Fibroblast of lung (primary cell): Measurements from ENCODE around the gene NTNG1. TPM values are rescaled to one million over a fixed set of nuclear protein-coding genes. Genes with fewer than 3 reads are reported as not detected.

Experiments
- DNase-seq, 2 donors: peaks; one replicate each; pipeline versions ENCODE4 v3.0.0 to v3.0.0-alpha.2; 2010; ENCODE audit warnings: low read depth in 2 of 2
- H2AFZ ChIP-seq: 2 replicates; pipeline ENCODE4 v1.5.1; 2012; ENCODE audit warnings: low read length, control low read depth, inconsistent platforms
- H3K27ac ChIP-seq: 2 replicates; pipeline ENCODE4 v1.5.1; 2011; ENCODE audit warnings: low read length, control low read depth; ENCODE audit not compliant: insufficient read depth
- H3K27me3 ChIP-seq: 2 replicates; pipeline ENCODE4 v1.5.1; 2011; ENCODE audit warnings: mild to moderate bottlenecking, low read length; ENCODE audit not compliant: control insufficient read depth, insufficient read depth
- H3K36me3 ChIP-seq: 2 replicates; pipeline ENCODE4 v1.5.1; 2011; ENCODE audit warnings: low read length; ENCODE audit not compliant: control insufficient read depth, insufficient read depth
- H3K4me1 ChIP-seq: 2 replicates; pipeline ENCODE4 v1.5.1; 2011; ENCODE audit warnings: low read length; ENCODE audit not compliant: control insufficient read depth, insufficient read depth; ENCODE audit errors: extremely low read depth
- H3K4me2 ChIP-seq: 2 replicates; pipeline ENCODE4 v1.5.1; 2011; ENCODE audit warnings: low read length, control low read depth; ENCODE audit not compliant: insufficient read depth; ENCODE audit errors: extremely low read depth
- H3K4me3 ChIP-seq, 4 experiments: fragments of 200-600 bp in 1 of 4; sonication (generic) in 1 of 4; replicated peaks in 1 of 4; 2 replicates each; pipeline ENCODE4 v1.5.1; 2011 to 2016; ENCODE audit warnings: low read length in 4 of 4, low read depth in 3 of 4, mild to moderate bottlenecking in 3 of 4, control low read depth in 2 of 4, inconsistent platforms in 1 of 4, mixed read lengths in 1 of 4; ENCODE audit not compliant: insufficient read depth in 1 of 4; ENCODE audit errors: control extremely low read depth in 1 of 4
- H3K79me2 ChIP-seq: 2 replicates; pipeline ENCODE4 v1.5.1; 2012; ENCODE audit warnings: mild to moderate bottlenecking, low read length, inconsistent platforms; ENCODE audit not compliant: control insufficient read depth, insufficient read depth
- H3K9ac ChIP-seq: 2 replicates; pipeline ENCODE4 v1.5.1; 2011; ENCODE audit warnings: mild to moderate bottlenecking, low read length, control low read depth; ENCODE audit not compliant: insufficient read depth
- H3K9me3 ChIP-seq: 2 replicates; pipeline ENCODE4 v1.5.1; 2012; ENCODE audit warnings: low read depth, low read length; ENCODE audit not compliant: control insufficient read depth, insufficient read depth
- H4K20me1 ChIP-seq: 2 replicates; pipeline ENCODE4 v1.5.1; 2011; ENCODE audit warnings: low read length; ENCODE audit not compliant: control insufficient read depth, insufficient read depth; ENCODE audit errors: extremely low read depth
- EZH2 ChIP-seq: IDR thresholded peaks from 2 replicates; pipeline ENCODE4 v1.5.1; 2012; ENCODE audit warnings: low read length, control low read depth, mild to moderate bottlenecking; ENCODE audit errors: missing control alignments
- polyA plus RNA-seq, 2 donors: library from polyadenylated mRNA; depleted of rRNA in 1 of 2; stranded (reverse) in 1 of 2; unstranded in 1 of 2; fragments of >200 nt; gene quantifications; 2 replicates each; pipeline ENCODE4 v1.2.1, GENCODE V29; 2011 to 2012; ENCODE audit warnings: missing spikeins in 1 of 2
- total RNA-seq: library from RNA; depleted of rRNA; stranded (reverse); fragments of >200 nt; gene quantifications from 2 replicates; pipeline ENCODE4 v1.2.1, GENCODE V29; 2014
- TF ChIP-seq, protein P1 (sequence below), 2 donors: IDR thresholded peaks in 1 of 2; conservative IDR thresholded peaks in 1 of 2; 1 replicate in 1 of 2; 2 replicates in 1 of 2; pipeline ENCODE4 v1.5.1; 2011 to 2012; ENCODE audit warnings: low read length in 2 of 2, control low read depth in 1 of 2, inconsistent platforms in 1 of 2, low read depth in 1 of 2, mild to moderate bottlenecking in 1 of 2

The NTNG1 gene
- total and polyA plus RNA-seq, 2 donors (not counting 1 experiment from before 2014, with no cell fraction given), result 0.82 to 8.6 TPM

DNA sequence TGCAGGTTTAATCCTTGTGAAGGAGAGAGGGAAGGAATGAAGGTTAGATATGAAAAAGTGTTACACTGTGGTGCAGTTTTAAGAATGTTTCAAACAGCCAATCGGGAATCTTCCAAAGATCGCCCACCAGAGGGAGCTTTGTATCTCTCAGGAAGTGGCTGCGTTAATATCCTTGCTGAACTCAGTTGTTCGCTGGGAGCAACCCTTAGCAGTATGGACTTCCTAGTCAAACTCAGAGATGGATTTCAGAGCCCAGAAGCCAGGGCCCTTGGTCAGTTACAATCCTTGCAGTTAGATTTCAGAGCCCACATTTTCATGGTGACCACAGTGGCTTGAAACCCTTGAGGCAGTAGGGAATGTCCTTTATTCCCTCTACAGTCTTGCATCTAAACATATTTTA lies 136.2 kb downstream of the NTNG1 start:
- Histone ChIP-seq H3K36me3 (no peaks in the 10 kb centered on the region), H3K27ac (no peak overlapping the region), H3K27me3 (no peaks in the 10 kb centered on the region), H3K4me3 (no peak overlapping the region), H3K4me2 (no peak overlapping the region), H3K9me3 (no peaks in the 10 kb centered on the region), H3K9ac (no peak overlapping the region), H3K4me1 (no peaks in the 10 kb centered on the region), H2AFZ (no peak overlapping the region), H4K20me1 (no peaks in the 10 kb centered on the region), H3K79me2 (no peaks in the 10 kb centered on the region)
- peak; percentile 68 to 69 for DNase-seq
- no peak for TF ChIP-seq EZH2
- TF ChIP-seq, protein P1, sequence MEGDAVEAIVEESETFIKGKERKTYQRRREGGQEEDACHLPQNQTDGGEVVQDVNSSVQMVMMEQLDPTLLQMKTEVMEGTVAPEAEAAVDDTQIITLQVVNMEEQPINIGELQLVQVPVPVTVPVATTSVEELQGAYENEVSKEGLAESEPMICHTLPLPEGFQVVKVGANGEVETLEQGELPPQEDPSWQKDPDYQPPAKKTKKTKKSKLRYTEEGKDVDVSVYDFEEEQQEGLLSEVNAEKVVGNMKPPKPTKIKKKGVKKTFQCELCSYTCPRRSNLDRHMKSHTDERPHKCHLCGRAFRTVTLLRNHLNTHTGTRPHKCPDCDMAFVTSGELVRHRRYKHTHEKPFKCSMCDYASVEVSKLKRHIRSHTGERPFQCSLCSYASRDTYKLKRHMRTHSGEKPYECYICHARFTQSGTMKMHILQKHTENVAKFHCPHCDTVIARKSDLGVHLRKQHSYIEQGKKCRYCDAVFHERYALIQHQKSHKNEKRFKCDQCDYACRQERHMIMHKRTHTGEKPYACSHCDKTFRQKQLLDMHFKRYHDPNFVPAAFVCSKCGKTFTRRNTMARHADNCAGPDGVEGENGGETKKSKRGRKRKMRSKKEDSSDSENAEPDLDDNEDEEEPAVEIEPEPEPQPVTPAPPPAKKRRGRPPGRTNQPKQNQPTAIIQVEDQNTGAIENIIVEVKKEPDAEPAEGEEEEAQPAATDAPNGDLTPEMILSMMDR (conservative IDR thresholded peaks at IDR 0.05 in 1 of 2, IDR thresholded peaks at IDR 0.05 in 1 of 2; ENCODE audit: low read depth in 1 of 2, low read length in 2 of 2), result peak; percentile 56 to 65

DNA sequence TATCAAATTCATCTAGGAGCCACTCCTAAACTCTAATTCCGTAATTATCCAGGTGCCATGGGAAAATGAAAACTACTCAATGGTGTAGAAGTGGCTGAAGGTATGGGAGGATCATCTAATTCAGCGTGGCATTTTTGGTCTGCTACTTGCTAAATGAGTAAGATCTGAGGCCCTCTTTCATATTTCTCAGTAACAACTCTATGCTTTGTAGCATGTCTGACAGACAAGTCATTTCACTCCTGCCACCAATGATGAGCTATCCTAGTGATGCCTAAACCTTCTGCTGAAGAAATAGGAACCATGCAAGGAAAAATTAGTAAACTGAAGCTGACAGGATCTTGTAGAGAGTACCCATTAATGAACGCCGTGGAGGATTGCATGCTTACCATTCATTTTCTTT lies 145.3 kb downstream of the NTNG1 start:
- Histone ChIP-seq H2AFZ (no peak overlapping the region), H3K27me3 (no peaks in the 10 kb centered on the region), H3K9me3 (no peaks in the 10 kb centered on the region), H3K4me2 (no peak overlapping the region), H3K4me1 (no peaks in the 10 kb centered on the region), H3K4me3 (no peak overlapping the region), H3K36me3 (no peaks in the 10 kb centered on the region), H3K27ac (no peak overlapping the region), H4K20me1 (no peaks in the 10 kb centered on the region), H3K9ac (no peak overlapping the region), H3K79me2 (no peaks in the 10 kb centered on the region)
- TF ChIP-seq, protein P1 (conservative IDR thresholded peaks at IDR 0.05 in 1 of 2, IDR thresholded peaks at IDR 0.05 in 1 of 2; ENCODE audit: low read depth in 1 of 2, low read length in 2 of 2), result no peak
- no peak for TF ChIP-seq EZH2
- no peak for DNase-seq

DNA sequence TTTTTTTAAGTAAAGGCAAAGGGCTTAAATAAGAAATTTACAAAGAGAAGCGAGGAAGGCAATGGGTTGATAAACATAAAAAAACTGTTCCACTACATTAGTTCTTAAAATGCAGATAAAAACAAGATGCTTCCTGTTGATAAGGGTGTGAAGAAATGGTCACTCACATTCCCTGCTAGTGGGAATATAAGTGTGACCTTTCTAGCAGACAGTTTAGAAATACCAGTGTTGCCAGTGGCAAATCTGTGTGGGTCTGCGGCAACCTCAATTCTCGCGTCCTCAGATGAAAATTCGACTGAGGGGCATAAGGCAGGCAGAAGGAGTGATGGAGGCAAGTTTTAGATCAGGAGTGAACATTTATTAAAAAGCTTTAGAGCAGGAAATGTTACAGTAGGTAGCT lies 151.1 kb downstream of the NTNG1 start:
- H3K36me3 ChIP-seq, result no peaks in the 10 kb centered on the region
- H3K27ac ChIP-seq, result no peak overlapping the region
- no peaks in the 10 kb centered on the region for H3K79me2 ChIP-seq
- H3K9me3 ChIP-seq, result no peaks in the 10 kb centered on the region
- H3K4me2 ChIP-seq, result no peak overlapping the region
- no peak overlapping the region for H3K9ac ChIP-seq
- no peak for DNase-seq
- TF ChIP-seq, protein P1 (conservative IDR thresholded peaks at IDR 0.05 in 1 of 2, IDR thresholded peaks at IDR 0.05 in 1 of 2; ENCODE audit: low read depth in 1 of 2, low read length in 2 of 2), result no peak
- no peak for TF ChIP-seq EZH2
- H4K20me1 ChIP-seq, result no peaks in the 10 kb centered on the region
- no peaks in the 10 kb centered on the region for H3K27me3 ChIP-seq
- H3K4me3 ChIP-seq, result no peak overlapping the region
- no peak overlapping the region for H2AFZ ChIP-seq
- H3K4me1 ChIP-seq, result no peaks in the 10 kb centered on the region
